HG03520 (cell line): ENCODE data around the gene BNC2.
"Not testable (repeated sequence)": the region's sequence is repeated elsewhere in the genome, so short reads cannot be mapped to it uniquely, and the experiment has no call there.

Experiments
- ATAC-seq: cut with Tn5 transposase; IDR thresholded peaks from one replicate; pipeline ENCODE4 v1.9.1; 2021; ENCODE audit warnings: mild to moderate bottlenecking, moderate library complexity; ENCODE audit not compliant: unreplicated experiment

Gene BNC2

GRCh38 chr9:16519001-16519400 lies 351.5 kb downstream of the BNC2 start:
- ATAC-seq = no peak

GRCh38 chr9:16516891-16517290 lies 353.6 kb downstream of the BNC2 start:
- no peak for ATAC-seq

- no peak for ATAC-seq
These were observed 354.6 kb downstream of the BNC2 start for GRCh38 chr9:16515879-16516301.

- ATAC-seq = no peak
These were observed 355.3 kb downstream of the BNC2 start for GRCh38 chr9:16515207-16515606.

- ATAC-seq = no peak
These were observed 356.3 kb downstream of the BNC2 start for GRCh38 chr9:16514131-16514530.

GRCh38 chr9:16512281-16512680 lies 358.2 kb downstream of the BNC2 start:
- ATAC-seq = no peak

GRCh38 chr9:16510482-16510881 lies 360.0 kb downstream of the BNC2 start:
- ATAC-seq = no peak

- ATAC-seq = no peak
These were observed 360.5 kb downstream of the BNC2 start for GRCh38 chr9:16509997-16510396.

- ATAC-seq = no peak
These were observed 365.3 kb downstream of the BNC2 start for GRCh38 chr9:16505199-16505598.

- no peak for ATAC-seq
These were observed 368.7 kb downstream of the BNC2 start for GRCh38 chr9:16501726-16502125.

- ATAC-seq = no peak
These were observed 369.3 kb downstream of the BNC2 start for GRCh38 chr9:16501141-16501540.

- ATAC-seq = no peak
These were observed 370.1 kb downstream of the BNC2 start for GRCh38 chr9:16500386-16500785.

GRCh38 chr9:16499892-16500291 lies 370.6 kb downstream of the BNC2 start:
- ATAC-seq = no peak

- ATAC-seq = no peak
These were observed 373.6 kb downstream of the BNC2 start for GRCh38 chr9:16496908-16497307.

GRCh38 chr9:16487915-16488314 lies 382.6 kb downstream of the BNC2 start:
- ATAC-seq = no peak

GRCh38 chr9:16485575-16486321 lies 384.7 kb downstream of the BNC2 start:
- ATAC-seq = no peak

- no peak for ATAC-seq
These were observed 385.3 kb downstream of the BNC2 start for GRCh38 chr9:16485160-16485559.

GRCh38 chr9:16484744-16485143 lies 385.7 kb downstream of the BNC2 start:
- no peak for ATAC-seq

GRCh38 chr9:16484180-16484579 lies 386.3 kb downstream of the BNC2 start:
- ATAC-seq = no peak

GRCh38 chr9:16482764-16483163 lies 387.7 kb downstream of the BNC2 start:
- ATAC-seq = no peak

- not testable (repeated sequence) for ATAC-seq
These were observed 389.9 kb downstream of the BNC2 start for GRCh38 chr9:16480584-16480983.

- ATAC-seq = no peak
These were observed 394.5 kb downstream of the BNC2 start for GRCh38 chr9:16475996-16476395.

GRCh38 chr9:16475257-16475656 lies 395.2 kb downstream of the BNC2 start:
- no peak for ATAC-seq
